CD4-positive, CD25-positive, alpha-beta regulatory T cell (primary cell): ENCODE measurements around the gene GALNT3. TPM values are rescaled to one million over a fixed set of nuclear protein-coding genes. Genes with fewer than 3 reads are reported as not detected.

ENCODE experiments used
- polyA plus RNA-seq, 4 donors: library from polyadenylated mRNA; unstranded; fragments of 300-500 nt; fragmentation: Illumina TruSeq; gene quantifications; one replicate each; pipeline ENCODE4 v1.2.3, GENCODE V29; 2021
- total RNA-seq: library from RNA; stranded (reverse); gene quantifications from one replicate; pipeline ENCODE4 v1.2.3, GENCODE V29; 2022

GALNT3 gene
- total and polyA plus RNA-seq, 5 donors from 2014 or later: 1.1 to 18.5 (median 2.3) TPM

Other genes with a start within 250 kb of the GALNT3 start
- gene TTC21B, start 159.5 kb upstream of the GALNT3 start, total RNA-seq: 31.2 TPM
- gene TTC21B, start 159.5 kb upstream of the GALNT3 start, polyA plus RNA-seq: 1 to 10 TPM; 5.1 to 7.8 (median 6.6) TPM